ENCODE measurements around the gene SLITRK3. TPM values are rescaled to one million over a fixed set of nuclear protein-coding genes. Genes with fewer than 3 reads are reported as not detected.

Gene SLITRK3
- total and polyA plus RNA-seq, 3 donors (not counting 1 experiment from before 2014, with no cell fraction given) = not detected

Other genes with a start within 250 kb of the SLITRK3 start
- not detected for gene SI, start 117.9 kb downstream of the SLITRK3 start, total RNA-seq
- gene SI, start 117.9 kb downstream of the SLITRK3 start, polyA plus RNA-seq = not detected